Amniotic epithelial cell (primary cell): ENCODE data around the gene GRM7.

Experiments
- DNase-seq: peaks from one replicate; pipeline ENCODE4 v3.0.0-alpha.2; 2010; ENCODE audit warnings: low read depth

GRM7 gene

GRCh38 chr3:7307410-7307809, 446.5 kb downstream of the GRM7 start:
- DNase-seq: peak; percentile 29

- DNase-seq: peak; percentile 49
Observed at GRCh38 chr3:7309641-7310102, 448.8 kb downstream of the GRM7 start.

GRCh38 chr3:7315037-7315436, 454.1 kb downstream of the GRM7 start:
- DNase-seq: no peak

- no peak for DNase-seq
Observed at GRCh38 chr3:7322957-7323669, 462.2 kb downstream of the GRM7 start.

GRCh38 chr3:7328339-7328738, 467.4 kb downstream of the GRM7 start:
- DNase-seq: no peak

- no peak for DNase-seq
Observed at GRCh38 chr3:7332696-7333095, 471.8 kb downstream of the GRM7 start.

GRCh38 chr3:7333125-7333524, 472.2 kb downstream of the GRM7 start:
- no peak for DNase-seq

- no peak for DNase-seq
Observed at GRCh38 chr3:7340795-7341194, 479.9 kb downstream of the GRM7 start.

- DNase-seq: no peak
Observed at GRCh38 chr3:7346364-7346763, 485.4 kb downstream of the GRM7 start.

- DNase-seq: no peak
Observed at GRCh38 chr3:7357101-7357500, 496.2 kb downstream of the GRM7 start.

- no peak for DNase-seq
Observed at GRCh38 chr3:7367968-7368367, 507.1 kb downstream of the GRM7 start.

- no peak for DNase-seq
Observed at GRCh38 chr3:7368597-7368996, 507.7 kb downstream of the GRM7 start.

GRCh38 chr3:7371693-7372572, 511.0 kb downstream of the GRM7 start:
- DNase-seq: no peak

GRCh38 chr3:7377103-7377502, 516.2 kb downstream of the GRM7 start:
- DNase-seq: no peak

GRCh38 chr3:7381741-7382140, 520.8 kb downstream of the GRM7 start:
- DNase-seq: no peak

GRCh38 chr3:7382293-7383010, 521.5 kb downstream of the GRM7 start:
- DNase-seq: peak; percentile 37

GRCh38 chr3:7385635-7386034, 524.7 kb downstream of the GRM7 start:
- peak; percentile 5 for DNase-seq

- DNase-seq: no peak
Observed at GRCh38 chr3:7388026-7388425, 527.1 kb downstream of the GRM7 start.

GRCh38 chr3:7392206-7392605, 531.3 kb downstream of the GRM7 start:
- DNase-seq: no peak

GRCh38 chr3:7393944-7394605, 533.2 kb downstream of the GRM7 start:
- no peak for DNase-seq

GRCh38 chr3:7396534-7396933, 535.6 kb downstream of the GRM7 start:
- DNase-seq: no peak

- no peak for DNase-seq
Observed at GRCh38 chr3:7397097-7397496, 536.2 kb downstream of the GRM7 start.
